Breast epithelium (tissue), 3 donors: ENCODE data around the gene PSAP.

Source experiments
- CTCF ChIP-seq, 3 donors: fragments of 450-650 bp; IDR thresholded peaks; one replicate each; pipeline ENCODE4 v1.5.1; 2016 to 2017; ENCODE audit warnings: antibody characterized with exemption in 3 of 3, mild to moderate bottlenecking in 3 of 3, moderate library complexity in 3 of 3
- POLR2A ChIP-seq: fragments of 450-650 bp; IDR thresholded peaks from one replicate; pipeline ENCODE4 v1.6.1; 2016; ENCODE audit warnings: antibody characterized with exemption, mild to moderate bottlenecking, moderate library complexity

GRCh38 chr10:71880425-71881306, 29.6 kb upstream of the PSAP start:
- TF ChIP-seq POLR2A (no peak), CTCF (IDR thresholded peaks at IDR 0.05) (no peak)
